RWPE1 (cell line): Measurements from ENCODE around the gene KCNMA1.

Source experiments
- CTCF ChIA-PET: fragments of 350-600 bp; sonication (Branson Sonifier 250); formaldehyde crosslinking; extraction: SDS; loops from one replicate; lab custom pipeline; 2021; lab: Yijun Ruan, JAX
- POLR2A ChIA-PET: fragments of 400-600 bp; formaldehyde crosslinking; extraction: SDS; loops from one replicate; lab custom pipeline; 2020; ENCODE audit warnings: antibody characterized with exemption; ENCODE audit not compliant: low non-redundant PET; lab: Yijun Ruan, JAX
- DNase-seq: peaks from one replicate; pipeline ENCODE4 v3.0.0; 2012; ENCODE audit warnings: low spot score
- H3K27ac ChIP-seq: fragments of 450-650 bp; 2 replicates; pipeline ENCODE4 v1.5.1; 2017
- TF ChIP-seq, protein P1 (sequence below): fragments of 450-650 bp; conservative IDR thresholded peaks from 2 replicates; pipeline ENCODE4 v1.5.1; 2017; ENCODE audit warnings: low read depth, mild to moderate bottlenecking

The KCNMA1 gene

DNA sequence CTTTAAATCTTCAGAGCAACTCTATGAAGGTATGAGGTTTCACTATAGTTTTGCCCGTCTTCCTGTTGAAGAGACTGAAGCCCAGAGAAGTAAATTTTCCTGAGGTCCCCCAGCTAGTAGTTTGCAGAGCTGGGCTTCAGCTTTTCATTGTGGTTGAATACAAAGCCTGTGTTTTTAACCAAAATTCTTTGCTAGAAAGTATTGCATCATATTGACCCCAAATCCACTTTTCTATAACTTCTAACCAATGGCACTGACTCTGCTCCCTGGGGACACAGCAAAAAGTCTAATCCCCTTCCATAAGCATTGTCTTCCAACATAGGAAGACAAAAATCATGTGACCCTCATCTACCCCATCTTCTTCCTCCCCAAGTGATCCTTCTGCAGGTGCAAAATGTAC, 93.0 kb downstream of the KCNMA1 start:
- ChIA-PET POLR2A (no interaction called here), CTCF (interaction anchor here (0.7 kb wide), 1 partner anchor 503 kb away, joined by 3 read pairs; no protein-coding TSS in a partner anchor)
- no peak overlapping the region for H3K27ac ChIP-seq
- TF ChIP-seq, protein P1, sequence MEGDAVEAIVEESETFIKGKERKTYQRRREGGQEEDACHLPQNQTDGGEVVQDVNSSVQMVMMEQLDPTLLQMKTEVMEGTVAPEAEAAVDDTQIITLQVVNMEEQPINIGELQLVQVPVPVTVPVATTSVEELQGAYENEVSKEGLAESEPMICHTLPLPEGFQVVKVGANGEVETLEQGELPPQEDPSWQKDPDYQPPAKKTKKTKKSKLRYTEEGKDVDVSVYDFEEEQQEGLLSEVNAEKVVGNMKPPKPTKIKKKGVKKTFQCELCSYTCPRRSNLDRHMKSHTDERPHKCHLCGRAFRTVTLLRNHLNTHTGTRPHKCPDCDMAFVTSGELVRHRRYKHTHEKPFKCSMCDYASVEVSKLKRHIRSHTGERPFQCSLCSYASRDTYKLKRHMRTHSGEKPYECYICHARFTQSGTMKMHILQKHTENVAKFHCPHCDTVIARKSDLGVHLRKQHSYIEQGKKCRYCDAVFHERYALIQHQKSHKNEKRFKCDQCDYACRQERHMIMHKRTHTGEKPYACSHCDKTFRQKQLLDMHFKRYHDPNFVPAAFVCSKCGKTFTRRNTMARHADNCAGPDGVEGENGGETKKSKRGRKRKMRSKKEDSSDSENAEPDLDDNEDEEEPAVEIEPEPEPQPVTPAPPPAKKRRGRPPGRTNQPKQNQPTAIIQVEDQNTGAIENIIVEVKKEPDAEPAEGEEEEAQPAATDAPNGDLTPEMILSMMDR: no peak
- DNase-seq: no peak

GRCh38 chr10:77542710-77543259, 94.8 kb downstream of the KCNMA1 start:
- POLR2A ChIA-PET: no interaction called here
- TF ChIP-seq, protein P1: no peak
- CTCF ChIA-PET: interaction anchor here (0.7 kb wide), 1 partner anchor 377 kb away, joined by 3 read pairs; no protein-coding TSS in a partner anchor

DNA sequence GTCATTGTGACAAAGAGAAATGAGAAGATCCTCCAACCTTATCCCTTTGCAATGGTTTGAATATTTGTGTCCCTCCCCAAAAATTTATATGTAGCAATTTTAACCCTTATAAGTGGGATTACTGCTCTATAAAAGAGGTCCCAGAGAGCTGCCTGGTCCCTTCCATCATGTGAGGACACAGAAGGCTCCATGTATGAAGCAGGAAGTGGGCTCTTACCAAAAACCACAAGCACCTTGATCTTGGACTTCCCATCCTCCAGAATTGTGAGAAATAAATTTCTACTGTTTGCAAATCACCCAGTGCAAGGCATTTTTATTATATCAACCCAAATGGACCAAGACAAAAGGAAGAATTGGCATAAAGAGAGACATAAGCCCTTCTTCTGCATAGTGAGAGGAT, 95.7 kb downstream of the KCNMA1 start:
- POLR2A ChIA-PET: no interaction called here
- H3K27ac ChIP-seq: no peak overlapping the region
- CTCF ChIA-PET: interaction anchor here (0.7 kb wide), 1 partner anchor 376 kb away, joined by 3 read pairs; no protein-coding TSS in a partner anchor
- no peak for DNase-seq
- TF ChIP-seq, protein P1: no peak

More at GRCh38 chr10:77542710-77543259, 94.8 kb downstream of the KCNMA1 start:
- H3K27ac ChIP-seq: no peak overlapping the region
- no peak for DNase-seq

- TF ChIP-seq, protein P1: no peak
- CTCF ChIA-PET: no interaction called here
- POLR2A ChIA-PET: no interaction called here
- no peak overlapping the region for H3K27ac ChIP-seq
- no peak for DNase-seq
These were observed 96.4 kb downstream of the KCNMA1 start for GRCh38 chr10:77541247-77541646.

DNA sequence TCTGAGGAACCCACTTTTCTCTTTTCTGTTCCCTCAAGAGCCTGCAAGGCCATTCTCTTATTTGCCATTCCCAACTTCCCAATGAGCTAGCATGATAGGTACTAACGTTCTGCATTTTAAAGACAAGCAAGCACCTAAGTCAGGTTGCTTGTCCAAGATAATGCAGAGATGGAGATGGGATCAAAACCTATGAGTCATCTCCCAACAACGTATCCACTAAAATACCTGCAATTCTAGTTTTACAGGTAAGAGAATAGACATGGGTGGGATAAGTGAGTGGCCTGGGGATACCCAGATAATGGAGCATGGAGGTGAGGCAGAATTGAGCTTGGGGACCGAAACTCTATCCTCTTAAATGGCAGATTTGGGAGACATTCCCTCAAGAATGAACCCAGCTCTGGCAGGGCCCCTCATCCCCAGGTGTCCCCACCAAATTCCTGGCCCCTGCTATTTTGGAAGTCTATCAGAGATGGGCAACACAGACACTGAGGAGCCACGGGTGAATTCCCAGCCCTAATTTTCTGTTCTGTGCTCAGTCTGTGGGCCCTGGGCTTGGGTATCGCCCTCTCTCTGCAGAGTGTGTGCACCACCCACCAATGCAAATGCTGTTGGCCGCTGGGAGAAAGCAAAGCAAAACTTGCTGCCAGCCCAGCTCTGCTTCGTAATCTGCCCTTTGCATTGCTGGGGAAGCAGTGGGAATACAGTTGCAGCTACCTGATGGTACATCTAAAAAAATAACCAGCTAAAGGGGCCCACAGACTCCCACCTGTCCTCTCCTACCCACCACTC, 98.3 kb downstream of the KCNMA1 start:
- ChIA-PET POLR2A (no interaction called here), CTCF (interaction anchor here (1.0 kb wide), 1 partner anchor 22 kb away, joined by 3 read pairs; no protein-coding TSS in a partner anchor)
- no peak overlapping the region for H3K27ac ChIP-seq
- peak; percentile 81 for DNase-seq
- TF ChIP-seq, protein P1: no peak

GRCh38 chr10:77537720-77538373, 99.8 kb downstream of the KCNMA1 start:
- TF ChIP-seq, protein P1: no peak
- no peak for DNase-seq
- POLR2A ChIA-PET: no interaction called here
- no peak overlapping the region for H3K27ac ChIP-seq
- CTCF ChIA-PET: no interaction called here
